ENCODE results near the gene GLB1L3.

The GLB1L3 gene, protein sequence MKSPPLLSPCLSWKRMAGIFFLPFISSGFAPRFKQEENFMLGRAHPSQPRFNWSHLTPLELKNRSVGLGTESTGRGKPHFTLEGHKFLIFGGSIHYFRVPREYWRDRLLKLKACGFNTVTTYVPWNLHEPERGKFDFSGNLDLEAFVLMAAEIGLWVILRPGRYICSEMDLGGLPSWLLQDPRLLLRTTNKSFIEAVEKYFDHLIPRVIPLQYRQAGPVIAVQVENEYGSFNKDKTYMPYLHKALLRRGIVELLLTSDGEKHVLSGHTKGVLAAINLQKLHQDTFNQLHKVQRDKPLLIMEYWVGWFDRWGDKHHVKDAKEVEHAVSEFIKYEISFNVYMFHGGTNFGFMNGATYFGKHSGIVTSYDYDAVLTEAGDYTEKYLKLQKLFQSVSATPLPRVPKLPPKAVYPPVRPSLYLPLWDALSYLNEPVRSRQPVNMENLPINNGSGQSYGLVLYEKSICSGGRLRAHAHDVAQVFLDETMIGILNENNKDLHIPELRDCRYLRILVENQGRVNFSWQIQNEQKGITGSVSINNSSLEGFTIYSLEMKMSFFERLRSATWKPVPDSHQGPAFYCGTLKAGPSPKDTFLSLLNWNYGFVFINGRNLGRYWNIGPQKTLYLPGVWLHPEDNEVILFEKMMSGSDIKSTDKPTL

DNA sequence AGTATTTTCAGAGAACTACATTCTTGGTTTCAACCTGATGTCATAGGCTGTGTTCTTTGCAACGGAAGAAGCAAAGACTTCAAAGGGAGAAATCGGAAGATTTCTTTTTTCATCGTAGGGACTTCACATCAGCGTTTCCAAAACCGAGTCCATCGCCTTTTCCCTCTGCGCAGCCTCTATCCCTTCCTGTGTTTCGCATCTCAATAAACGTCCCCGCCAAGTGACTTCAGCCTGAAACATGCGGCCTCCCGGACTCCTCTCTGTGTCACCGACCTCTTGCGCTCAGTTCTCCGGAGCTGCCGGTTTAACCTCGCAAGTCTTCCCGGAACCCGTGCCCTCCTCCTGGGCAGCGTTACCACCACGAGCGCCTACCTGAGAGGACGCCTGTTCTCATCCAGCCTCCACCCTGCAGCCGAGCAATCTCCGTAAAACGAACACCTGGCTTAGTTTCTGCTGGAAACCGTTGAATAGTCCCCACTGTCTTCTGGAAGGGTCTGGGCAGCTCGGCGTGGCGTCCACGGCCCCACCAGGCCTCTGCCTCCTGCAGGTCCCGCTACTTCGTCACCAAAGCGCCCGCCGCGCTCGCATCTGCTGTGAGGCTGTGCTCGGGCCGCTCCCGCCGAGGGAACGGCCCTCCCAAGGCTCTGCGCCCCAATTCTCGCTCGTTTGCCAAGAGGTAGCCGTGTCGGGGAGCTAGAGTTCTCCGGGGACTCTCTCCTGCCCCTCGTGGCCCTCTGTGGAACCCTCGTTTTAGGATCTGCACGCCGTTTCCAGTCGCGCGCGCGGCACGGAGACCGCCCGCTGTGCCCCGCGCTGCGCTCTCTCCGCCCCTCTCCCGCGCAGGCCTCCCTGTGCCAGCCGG is at the start of gene GLB1L3:
Gene GLB1L3, plus strand, starts transcription at position 846 of the 862 bp plus-strand sequence. CDS start 362 bp downstream, outside the sequence.
- no peak for DNase-seq

DNA sequence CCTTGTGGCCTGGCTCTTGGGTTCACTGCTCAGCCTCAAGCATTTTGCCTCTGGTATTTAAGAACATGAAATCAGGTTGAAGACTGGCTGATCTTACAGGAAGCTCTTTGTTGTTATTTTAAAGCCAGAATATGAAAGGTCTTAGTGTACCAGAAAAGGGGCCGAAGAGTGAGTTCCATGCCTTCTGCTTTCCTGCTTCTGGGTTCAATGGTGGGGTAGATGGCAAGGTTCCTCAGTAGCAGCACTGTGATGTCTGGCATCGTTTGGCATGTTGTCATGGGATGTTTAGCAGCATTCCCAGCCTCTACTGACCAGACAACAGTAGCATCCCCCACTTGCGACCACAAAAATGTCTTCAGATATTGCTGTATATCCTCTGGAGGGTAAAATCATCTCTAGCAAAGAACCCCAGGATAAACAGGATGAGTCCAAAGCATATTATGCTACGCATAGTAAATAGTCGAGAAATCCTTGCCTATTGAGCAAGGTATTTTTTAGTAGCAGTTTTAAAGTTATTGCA is 49.3 kb upstream of the GLB1L3 start:
- no peak for DNase-seq

DNA sequence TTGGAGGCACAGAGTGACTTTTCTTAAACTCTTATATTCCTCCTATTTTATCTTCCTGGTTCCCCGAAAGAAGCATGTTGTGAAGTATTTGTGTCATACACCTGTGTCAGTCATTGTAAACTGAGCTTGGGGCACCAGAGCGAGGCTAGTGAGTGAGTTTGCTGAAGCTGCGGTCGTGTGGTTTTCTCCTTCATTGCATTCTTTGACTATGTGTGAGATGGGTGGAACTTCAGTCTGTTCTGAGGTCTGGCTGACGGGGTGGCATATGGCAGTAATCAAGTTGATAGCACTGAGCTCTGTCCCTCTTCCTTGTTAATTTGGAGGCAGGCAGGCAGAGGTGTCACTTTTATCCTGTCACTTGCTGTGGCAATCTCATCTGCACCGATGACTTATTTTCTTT is 47.6 kb upstream of the GLB1L3 start:
- no peak for DNase-seq

DNA sequence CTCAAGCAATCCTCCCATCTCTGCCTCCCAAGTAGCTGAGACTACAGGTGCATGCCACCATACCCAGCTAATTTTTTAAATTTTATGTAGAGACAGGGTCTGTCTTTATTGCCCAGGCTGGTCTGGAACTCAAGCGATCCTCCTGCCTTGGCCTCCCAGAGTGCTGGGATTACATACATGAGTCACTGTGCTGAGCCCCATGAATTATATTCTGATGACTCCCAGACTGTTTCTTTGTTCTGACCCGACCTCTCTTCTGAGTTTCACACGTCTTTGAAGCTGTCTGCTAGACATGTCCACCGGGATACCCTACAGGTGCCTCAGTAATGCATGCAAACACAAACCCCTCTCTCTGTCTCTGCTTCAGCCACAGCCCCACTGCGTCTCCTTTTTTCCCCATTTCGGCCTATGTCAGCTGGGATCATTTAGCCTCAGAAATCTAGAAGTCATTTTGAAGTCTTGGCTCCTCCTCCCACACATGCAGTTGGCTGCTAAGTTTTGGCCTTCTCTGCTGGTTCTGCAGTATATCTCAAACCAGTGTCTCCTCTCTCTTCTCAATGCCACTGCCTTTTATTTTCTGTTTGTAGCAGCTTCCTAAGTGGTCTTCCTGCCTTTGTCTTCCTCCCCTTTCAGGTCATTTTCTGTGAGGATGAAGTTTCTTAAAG is 46.9 kb upstream of the GLB1L3 start:
- no peak for DNase-seq

DNA sequence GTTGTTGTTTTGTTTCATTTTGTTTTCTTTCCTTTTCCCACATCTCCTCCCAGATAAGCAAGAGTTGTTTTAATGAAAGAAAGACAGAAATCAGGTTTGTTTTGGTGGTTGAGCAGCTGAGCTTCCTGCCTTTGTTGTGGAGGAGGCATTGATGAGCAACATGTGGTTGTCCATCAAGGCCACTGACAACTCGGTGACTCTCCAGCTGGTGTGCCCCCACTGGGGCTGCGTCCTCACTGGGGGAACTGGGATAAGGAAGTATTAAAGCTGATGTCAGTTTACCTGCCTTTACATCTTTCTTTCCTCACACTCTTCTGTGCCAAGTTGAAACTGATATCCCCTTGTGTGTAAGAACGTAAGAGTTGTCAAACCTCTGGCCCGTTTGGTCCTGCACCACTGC is 45.8 kb upstream of the GLB1L3 start:
- DNase-seq = no peak

DNA sequence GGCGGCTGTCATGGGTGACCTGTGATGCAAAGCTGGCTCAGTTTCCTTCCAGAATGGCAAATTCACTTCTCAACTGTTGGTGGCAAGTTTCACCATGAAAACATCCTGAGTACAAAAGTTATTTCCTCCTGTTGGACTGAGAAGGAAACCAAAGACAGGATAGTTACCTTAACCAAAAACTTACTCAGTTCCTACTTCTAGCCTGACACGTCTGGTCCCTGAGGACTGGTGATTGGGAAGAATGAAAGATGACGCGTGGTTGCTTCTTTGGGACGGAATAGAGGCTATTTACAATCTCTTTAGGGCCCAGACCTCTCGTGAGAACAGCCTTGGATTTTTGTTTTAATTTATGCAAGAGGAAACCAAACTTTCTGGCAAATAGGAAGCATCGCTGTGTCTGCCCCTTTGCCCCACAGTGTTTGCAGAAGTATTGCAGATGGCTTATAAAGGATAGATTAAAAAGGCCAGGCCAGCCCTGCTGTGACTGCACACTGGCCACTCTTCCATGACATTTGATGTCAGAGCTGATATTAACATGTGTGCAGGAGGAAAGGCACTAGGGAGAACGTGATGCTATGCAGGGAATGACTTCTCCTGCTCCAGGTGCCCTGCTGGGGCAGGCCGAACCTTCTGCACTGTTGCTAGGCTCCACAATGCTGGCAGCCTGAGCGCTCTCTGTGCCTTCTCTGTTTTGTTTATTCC is 44.1 kb upstream of the GLB1L3 start:
- DNase-seq = no peak

DNA sequence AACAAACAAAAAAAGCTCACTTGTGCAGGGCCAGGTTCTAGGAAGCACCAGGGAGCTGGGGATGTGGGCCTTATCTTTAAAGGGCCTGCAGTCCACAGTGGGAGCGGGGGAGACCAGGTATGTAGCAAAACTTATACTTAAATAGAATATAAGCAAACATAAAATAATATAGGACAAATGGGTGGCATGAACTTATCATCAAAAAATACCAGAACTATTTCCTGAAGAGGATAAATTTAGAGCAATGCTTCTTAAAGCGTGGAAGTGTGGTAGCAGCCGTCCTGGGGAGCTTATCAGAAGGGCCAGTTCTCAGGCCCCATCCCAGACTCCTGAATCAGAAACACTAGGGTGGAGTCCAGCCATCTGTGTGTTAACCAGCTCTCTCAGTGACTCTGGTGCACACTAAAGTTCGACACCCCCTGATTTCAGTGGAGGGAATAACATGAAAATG is 42.4 kb upstream of the GLB1L3 start:
- no peak for DNase-seq

DNA sequence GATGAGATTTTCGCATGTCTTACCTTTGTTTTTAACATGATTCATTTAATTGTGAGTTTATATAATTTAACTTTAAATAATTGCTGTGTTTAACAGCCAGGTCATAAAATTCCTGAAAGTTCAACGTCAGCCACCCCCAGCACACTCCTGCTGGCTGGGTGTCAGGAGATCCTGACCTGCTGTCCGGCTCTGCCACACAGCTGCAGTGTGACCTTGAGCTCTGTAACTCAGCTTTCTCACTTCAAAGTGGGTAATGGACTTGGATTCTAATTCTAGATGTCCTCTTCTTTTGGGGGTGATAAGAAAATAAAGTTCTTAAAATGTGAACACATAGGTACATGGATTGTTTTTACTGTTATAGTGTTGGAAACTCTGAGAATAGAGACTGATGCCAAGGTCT is 40.8 kb upstream of the GLB1L3 start:
- no peak for DNase-seq

DNA sequence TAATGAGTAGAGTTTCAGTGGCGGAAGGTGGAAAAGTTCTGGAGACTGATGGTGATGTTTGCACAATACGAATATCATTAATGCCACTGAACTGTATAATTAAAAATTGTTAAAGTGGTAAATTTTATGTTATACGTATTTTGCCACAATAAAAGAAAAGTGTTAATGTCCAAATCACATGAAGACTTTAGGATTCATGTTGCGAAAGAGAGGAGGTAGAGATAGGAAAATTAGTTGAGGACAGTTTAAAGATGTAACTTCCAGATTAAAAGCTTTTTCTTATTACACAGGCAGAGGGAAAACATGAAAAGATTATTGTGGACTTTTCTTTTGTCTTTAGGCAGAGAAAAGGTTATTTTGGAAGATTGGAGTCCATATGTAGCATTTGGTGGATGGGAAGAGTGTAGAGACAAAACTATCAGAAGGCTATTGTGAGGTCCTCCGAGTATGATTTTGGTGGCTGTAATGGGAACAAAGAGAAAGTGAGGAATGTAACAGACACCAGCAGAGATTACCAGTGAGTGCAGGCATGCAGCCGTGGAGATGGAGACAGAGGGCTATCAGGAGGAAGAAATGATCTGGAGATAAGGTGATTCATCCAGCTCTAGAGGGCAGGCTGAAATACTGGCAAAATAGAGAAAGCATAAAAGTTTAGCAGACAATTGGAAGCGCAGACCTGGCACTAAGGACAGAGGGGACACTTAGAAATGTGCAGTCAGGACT is 39.2 kb upstream of the GLB1L3 start:
- no peak for DNase-seq

DNA sequence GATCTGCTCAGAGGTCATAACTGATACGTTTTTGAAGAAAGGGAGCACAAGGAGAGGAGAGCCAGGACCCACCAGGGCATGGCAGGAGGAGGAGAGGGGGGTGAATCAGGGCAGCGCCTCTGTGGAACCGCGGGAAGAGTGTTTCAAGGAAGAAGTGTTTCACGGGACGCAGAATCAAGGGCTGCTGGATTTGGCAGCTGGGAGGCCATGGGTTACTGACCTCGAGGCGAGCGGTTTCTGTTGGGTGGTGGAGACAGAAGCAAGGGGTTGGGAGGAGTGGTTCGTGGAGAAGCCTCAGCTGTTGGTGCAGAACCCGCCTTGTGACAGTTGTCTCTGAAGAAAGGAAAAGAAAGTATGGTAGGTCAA is 38.6 kb upstream of the GLB1L3 start:
- DNase-seq = no peak

DNA sequence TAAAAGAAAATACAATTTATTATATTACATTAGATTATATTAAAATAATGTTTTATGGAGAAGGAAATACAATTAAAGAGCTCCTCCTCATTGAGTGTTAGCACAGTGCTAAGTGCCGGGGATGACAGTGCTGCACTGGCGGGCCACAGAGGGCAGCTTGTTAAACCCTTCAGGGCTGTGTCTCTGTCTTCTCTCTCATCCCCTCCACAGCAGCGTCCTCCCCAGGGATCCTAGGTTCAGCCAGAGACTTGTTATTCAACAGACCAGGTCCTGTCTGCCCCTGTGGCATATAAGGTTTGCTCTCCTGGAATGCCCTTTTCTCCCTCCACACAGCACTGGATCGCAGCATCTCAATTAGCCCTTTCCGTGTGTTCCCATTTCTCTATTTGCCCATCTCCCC is 37.2 kb upstream of the GLB1L3 start:
- DNase-seq = no peak

DNA sequence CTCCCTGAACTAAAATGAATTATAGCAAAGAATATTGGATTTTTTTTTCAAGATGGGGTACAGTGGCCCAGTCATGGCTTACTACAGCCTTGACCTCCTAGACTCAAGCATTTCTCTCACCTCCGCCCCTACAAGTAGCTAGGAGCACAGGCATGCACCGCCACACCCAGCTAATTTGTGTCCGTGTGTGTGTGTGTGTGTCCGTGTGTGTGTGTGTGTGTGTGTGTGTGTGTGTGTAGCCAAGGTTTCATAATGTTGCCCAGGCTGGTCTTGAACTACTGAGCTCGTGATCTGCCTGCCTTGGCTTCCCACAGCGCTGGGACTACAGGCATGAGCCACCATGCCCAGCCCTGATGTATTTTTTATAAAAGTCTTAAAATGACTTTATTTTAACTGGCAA is 35.6 kb upstream of the GLB1L3 start:
- DNase-seq = no peak

DNA sequence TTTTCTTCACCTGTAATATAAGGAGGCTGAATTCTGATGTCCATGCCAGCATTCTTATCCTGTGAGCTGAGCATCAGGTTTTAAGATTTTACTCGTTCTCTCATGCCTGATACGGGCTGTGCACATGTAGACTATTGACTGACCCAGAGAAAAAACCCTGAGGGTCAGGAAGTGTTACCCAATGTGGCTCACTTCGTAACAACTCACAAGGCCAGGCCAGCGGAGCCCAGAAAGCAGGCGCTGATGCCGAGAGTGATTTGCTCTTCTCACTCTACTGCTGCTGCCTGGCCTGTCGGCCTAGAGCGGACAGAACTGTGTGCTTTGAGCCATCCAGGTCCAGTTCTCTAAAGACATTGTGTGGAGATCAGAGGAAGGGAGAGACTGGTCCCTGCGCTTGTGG is 33.8 kb upstream of the GLB1L3 start:
- DNase-seq = no peak

DNA sequence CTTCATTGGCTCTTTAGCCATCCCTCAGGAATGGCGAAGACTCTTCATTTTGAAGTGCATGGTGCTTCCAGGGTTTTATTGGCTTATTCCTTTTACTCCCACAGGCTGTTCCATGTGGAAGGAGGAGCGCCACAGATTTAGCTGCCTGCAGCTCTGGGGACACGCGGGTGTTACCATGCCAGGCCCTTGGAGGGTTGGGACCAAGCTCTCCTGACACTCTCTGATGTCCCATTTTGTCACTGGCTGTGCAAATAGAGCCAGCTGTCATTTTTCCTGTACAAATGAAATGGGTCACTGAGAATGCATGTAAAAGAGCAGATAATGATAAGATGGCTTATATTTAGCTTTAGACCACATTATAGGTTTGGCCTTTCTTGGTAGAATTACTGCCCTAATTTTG is 32.3 kb upstream of the GLB1L3 start:
- DNase-seq = no peak

DNA sequence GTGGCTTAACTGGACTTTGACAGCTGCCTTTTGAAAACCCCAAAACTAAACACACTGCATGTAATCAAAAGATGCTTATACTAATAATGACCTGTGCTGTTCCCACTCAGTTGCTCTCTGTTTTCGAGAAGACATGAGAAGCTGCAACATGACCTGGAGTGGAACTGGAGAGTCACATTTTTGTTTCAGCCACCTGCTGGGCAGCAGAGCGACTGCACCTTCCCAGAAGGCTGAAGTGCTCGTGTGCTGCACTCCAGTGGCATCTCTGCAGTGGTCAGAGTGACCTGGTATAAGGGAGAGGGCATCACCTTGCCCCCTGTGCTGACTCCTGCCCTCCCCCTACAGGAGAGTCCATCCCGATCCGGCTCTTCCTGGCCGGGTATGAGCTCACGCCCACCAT is 31.6 kb upstream of the GLB1L3 start:
- peak; percentile 49 for DNase-seq

DNA sequence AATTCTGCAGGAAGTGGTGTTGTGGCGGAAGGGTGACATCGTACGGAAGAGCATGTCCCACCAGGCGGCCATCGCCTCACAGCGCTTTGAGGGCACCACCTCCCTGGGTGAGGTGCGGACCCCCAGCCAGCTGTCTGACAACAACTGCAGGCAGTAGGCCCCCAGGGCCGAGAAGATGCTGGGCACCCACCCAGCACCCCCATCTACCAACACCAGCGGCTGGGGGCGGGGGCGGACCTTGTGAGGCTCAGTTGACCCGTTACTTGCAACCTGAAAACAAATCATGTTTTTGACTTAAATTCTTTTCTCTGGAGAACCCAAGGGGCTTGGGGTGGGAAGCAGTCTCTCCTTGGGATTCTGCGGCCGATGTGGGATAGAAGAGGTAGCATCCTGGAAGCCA is 30.7 kb upstream of the GLB1L3 start:
- DNase-seq = no peak

DNA sequence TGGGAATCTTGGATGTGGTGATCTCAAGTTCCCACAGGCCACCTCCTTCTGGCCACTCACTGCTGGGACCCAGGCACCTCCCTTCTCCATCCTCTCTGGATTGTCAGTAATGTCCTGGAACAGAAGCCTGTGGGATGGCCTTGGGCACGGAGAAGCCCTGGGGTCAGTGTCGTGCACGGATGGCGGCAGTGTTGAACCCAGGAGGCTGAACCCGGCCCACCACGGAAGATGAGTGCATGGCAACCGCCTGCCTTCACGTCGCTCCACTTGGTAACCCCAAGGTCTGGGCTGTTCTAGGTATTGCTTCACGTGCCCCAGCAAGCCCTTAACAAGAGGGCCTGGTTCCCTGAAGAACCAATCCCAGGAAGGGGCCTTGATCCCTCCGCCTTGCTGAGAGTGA is 30.1 kb upstream of the GLB1L3 start:
- no peak for DNase-seq

DNA sequence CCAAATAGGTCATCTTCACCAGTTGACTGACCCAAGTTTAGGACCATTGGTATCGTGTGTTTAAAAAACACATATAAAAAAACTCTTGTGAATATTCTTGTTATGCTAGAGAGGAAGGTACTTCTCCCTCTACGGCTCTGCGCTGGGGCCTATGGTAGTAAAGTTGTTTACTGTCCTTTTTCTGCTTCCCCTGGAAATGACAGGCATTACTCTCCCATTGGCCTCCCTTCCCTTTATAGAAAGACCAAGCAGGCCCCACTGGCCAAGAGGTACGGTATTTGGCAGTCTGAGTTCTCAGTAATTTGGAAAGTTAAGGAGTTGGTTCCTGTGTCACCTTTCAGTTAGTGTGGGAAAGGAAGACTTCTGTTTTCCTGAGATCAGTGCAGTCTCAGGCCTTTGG is 29.5 kb upstream of the GLB1L3 start:
- DNase-seq = no peak

DNA sequence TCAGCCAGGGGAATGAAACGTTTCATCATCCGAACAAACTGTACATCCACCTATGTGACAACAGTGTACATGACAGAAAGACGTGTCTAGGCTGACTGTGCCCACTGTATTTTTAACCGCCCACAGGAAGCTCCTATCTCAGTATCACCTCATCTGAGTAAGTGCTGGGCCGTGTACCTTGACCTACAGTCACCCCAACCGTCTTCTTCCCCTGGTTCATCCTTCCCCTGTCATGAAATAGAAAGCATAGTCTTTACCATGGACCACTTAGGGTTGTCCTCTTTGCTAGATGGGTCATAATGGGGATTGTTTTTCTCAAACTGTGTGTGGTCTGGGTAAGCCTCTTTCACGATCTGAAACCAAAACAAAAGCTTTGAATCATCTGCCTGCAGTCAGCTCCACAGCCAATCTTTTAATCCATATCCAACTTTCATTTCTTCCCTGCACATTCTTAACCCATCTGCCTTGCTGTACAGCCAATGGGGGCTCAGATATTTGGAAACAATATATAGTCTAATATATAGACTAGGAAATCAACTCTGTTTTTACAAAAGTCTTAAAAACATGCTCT is 27.2 kb upstream of the GLB1L3 start:
- no peak for DNase-seq

DNA sequence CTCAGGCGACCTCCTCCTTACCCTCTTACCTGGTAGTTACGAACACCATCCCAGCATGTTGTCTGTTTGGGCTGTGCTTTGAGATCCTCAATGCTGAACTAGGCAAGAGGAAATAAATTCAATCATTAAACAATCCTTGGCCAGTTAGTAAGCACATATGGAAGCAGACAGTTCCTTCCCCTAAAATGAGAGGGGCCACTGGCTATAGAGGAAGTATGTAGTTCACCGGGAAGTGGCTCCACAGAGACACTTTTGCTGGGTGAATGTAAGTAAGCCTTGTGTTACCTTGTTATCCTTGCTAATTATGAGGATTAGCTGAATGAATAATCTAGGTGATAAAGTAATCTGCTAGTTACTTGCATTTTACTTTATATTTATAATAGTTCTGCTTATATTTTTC is 25.9 kb upstream of the GLB1L3 start:
- no peak for DNase-seq

DNA sequence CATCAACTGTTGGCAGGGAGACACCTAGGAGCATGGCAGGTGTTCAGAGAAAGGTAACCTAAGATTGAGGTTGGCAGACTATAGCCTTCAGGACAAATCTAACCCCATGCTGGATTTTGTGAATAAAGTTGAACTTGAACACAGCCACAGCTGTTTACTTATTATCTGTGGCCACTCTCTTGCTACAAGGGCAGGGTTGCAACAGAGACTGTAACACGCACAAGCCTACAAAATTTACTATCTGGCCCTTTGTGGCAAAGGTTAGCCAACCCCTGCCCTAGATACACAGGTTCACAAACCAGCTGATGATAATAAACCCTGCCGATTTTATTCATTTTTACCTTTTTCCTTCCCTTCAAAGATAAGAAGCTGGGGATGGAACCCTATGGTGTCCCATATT is 25.5 kb upstream of the GLB1L3 start:
- DNase-seq = no peak
